ENCODE results near the gene UBE2N. TPM values are rescaled to one million over a fixed set of nuclear protein-coding genes. Genes with fewer than 3 reads are reported as not detected.

The UBE2N gene
- total and polyA plus RNA-seq, 2 experiments from 2014 or later, result 154 to 385 TPM

DNA sequence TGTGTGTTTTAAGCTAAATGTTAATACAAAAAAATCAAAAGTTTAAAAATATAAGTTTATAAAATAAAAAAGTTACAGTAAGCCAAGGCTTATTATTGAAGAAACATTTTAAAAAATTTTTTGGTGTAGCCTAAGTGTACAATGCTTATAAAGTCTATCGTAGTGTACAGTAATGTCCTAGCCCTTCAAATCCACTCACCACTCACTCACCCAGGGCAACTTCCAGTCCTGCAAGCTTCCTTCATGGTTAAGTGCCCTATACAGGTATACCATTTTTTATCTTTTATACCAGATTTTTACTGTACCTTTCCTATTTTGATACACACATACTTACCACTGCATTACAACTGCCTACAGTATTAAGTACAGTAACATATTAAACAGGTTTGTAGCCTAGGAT lies 11.9 kb downstream of the UBE2N start:
- H4K20me1 ChIP-seq (replicated peaks; ENCODE audit: insufficient read depth), result peaks cover 97% of the 10 kb centered on the region
- ATAC-seq, result no peak

More for the DNA sequence above, 11.9 kb downstream of the UBE2N start:
- peaks cover 2% of the 10 kb centered on the region for H3K27me3 Mint-ChIP-seq (ENCODE audit: insufficient read depth, low read depth, poor library complexity)
- H3K4me3 ChIP-seq, result no peak overlapping the region
- no peak overlapping the region for H3K4me3 Mint-ChIP-seq
- no peak for DNase-seq (ENCODE audit: low spot score)
- no peaks in the 10 kb centered on the region for H3F3A ChIP-seq (replicated peaks; ENCODE audit: low read depth)
- no peak overlapping the region for H2AFZ ChIP-seq
- no peak overlapping the region for H3K4me2 ChIP-seq
- no peaks in the 10 kb centered on the region for H3K27me3 ChIP-seq (ENCODE audit: insufficient read depth)
- TF ChIP-seq STAT1 (IDR thresholded peaks at IDR 0.05; ENCODE audit: unreplicated experiment) (no peak), NANOG (IDR thresholded peaks at IDR 0.05; ENCODE audit: borderline replicate concordance) (no peak), EZH2phosphoT487 (IDR thresholded peaks at IDR 0.05; ENCODE audit: unreplicated experiment) (no peak), POLR2AphosphoS5 (IDR thresholded peaks at IDR 0.05; ENCODE audit: low read depth) (no peak), CREB1 (CRISPR knock-in tag; IDR thresholded peaks at IDR 0.05; ENCODE audit: low read depth) (no peak), ZNF114 (CRISPR knock-in tag; IDR thresholded peaks at IDR 0.05) (no peak), ZNF331 (CRISPR knock-in tag; IDR thresholded peaks at IDR 0.05; ENCODE audit: low read depth) (no peak), JUNB (IDR thresholded peaks at IDR 0.05; ENCODE audit: unreplicated experiment) (no peak), EZH2 (IDR thresholded peaks at IDR 0.05; ENCODE audit: low read depth, unreplicated experiment) (no peak)
- TF ChIP-seq, protein P1, sequence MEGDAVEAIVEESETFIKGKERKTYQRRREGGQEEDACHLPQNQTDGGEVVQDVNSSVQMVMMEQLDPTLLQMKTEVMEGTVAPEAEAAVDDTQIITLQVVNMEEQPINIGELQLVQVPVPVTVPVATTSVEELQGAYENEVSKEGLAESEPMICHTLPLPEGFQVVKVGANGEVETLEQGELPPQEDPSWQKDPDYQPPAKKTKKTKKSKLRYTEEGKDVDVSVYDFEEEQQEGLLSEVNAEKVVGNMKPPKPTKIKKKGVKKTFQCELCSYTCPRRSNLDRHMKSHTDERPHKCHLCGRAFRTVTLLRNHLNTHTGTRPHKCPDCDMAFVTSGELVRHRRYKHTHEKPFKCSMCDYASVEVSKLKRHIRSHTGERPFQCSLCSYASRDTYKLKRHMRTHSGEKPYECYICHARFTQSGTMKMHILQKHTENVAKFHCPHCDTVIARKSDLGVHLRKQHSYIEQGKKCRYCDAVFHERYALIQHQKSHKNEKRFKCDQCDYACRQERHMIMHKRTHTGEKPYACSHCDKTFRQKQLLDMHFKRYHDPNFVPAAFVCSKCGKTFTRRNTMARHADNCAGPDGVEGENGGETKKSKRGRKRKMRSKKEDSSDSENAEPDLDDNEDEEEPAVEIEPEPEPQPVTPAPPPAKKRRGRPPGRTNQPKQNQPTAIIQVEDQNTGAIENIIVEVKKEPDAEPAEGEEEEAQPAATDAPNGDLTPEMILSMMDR (conservative IDR thresholded peaks at IDR 0.05; ENCODE audit: low read depth in 2 of 2), result no peak
- TF ChIP-seq, protein P2, sequence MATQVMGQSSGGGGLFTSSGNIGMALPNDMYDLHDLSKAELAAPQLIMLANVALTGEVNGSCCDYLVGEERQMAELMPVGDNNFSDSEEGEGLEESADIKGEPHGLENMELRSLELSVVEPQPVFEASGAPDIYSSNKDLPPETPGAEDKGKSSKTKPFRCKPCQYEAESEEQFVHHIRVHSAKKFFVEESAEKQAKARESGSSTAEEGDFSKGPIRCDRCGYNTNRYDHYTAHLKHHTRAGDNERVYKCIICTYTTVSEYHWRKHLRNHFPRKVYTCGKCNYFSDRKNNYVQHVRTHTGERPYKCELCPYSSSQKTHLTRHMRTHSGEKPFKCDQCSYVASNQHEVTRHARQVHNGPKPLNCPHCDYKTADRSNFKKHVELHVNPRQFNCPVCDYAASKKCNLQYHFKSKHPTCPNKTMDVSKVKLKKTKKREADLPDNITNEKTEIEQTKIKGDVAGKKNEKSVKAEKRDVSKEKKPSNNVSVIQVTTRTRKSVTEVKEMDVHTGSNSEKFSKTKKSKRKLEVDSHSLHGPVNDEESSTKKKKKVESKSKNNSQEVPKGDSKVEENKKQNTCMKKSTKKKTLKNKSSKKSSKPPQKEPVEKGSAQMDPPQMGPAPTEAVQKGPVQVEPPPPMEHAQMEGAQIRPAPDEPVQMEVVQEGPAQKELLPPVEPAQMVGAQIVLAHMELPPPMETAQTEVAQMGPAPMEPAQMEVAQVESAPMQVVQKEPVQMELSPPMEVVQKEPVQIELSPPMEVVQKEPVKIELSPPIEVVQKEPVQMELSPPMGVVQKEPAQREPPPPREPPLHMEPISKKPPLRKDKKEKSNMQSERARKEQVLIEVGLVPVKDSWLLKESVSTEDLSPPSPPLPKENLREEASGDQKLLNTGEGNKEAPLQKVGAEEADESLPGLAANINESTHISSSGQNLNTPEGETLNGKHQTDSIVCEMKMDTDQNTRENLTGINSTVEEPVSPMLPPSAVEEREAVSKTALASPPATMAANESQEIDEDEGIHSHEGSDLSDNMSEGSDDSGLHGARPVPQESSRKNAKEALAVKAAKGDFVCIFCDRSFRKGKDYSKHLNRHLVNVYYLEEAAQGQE (IDR thresholded peaks at IDR 0.05; ENCODE audit: unreplicated experiment), result no peak
- TF ChIP-seq, protein P3, sequence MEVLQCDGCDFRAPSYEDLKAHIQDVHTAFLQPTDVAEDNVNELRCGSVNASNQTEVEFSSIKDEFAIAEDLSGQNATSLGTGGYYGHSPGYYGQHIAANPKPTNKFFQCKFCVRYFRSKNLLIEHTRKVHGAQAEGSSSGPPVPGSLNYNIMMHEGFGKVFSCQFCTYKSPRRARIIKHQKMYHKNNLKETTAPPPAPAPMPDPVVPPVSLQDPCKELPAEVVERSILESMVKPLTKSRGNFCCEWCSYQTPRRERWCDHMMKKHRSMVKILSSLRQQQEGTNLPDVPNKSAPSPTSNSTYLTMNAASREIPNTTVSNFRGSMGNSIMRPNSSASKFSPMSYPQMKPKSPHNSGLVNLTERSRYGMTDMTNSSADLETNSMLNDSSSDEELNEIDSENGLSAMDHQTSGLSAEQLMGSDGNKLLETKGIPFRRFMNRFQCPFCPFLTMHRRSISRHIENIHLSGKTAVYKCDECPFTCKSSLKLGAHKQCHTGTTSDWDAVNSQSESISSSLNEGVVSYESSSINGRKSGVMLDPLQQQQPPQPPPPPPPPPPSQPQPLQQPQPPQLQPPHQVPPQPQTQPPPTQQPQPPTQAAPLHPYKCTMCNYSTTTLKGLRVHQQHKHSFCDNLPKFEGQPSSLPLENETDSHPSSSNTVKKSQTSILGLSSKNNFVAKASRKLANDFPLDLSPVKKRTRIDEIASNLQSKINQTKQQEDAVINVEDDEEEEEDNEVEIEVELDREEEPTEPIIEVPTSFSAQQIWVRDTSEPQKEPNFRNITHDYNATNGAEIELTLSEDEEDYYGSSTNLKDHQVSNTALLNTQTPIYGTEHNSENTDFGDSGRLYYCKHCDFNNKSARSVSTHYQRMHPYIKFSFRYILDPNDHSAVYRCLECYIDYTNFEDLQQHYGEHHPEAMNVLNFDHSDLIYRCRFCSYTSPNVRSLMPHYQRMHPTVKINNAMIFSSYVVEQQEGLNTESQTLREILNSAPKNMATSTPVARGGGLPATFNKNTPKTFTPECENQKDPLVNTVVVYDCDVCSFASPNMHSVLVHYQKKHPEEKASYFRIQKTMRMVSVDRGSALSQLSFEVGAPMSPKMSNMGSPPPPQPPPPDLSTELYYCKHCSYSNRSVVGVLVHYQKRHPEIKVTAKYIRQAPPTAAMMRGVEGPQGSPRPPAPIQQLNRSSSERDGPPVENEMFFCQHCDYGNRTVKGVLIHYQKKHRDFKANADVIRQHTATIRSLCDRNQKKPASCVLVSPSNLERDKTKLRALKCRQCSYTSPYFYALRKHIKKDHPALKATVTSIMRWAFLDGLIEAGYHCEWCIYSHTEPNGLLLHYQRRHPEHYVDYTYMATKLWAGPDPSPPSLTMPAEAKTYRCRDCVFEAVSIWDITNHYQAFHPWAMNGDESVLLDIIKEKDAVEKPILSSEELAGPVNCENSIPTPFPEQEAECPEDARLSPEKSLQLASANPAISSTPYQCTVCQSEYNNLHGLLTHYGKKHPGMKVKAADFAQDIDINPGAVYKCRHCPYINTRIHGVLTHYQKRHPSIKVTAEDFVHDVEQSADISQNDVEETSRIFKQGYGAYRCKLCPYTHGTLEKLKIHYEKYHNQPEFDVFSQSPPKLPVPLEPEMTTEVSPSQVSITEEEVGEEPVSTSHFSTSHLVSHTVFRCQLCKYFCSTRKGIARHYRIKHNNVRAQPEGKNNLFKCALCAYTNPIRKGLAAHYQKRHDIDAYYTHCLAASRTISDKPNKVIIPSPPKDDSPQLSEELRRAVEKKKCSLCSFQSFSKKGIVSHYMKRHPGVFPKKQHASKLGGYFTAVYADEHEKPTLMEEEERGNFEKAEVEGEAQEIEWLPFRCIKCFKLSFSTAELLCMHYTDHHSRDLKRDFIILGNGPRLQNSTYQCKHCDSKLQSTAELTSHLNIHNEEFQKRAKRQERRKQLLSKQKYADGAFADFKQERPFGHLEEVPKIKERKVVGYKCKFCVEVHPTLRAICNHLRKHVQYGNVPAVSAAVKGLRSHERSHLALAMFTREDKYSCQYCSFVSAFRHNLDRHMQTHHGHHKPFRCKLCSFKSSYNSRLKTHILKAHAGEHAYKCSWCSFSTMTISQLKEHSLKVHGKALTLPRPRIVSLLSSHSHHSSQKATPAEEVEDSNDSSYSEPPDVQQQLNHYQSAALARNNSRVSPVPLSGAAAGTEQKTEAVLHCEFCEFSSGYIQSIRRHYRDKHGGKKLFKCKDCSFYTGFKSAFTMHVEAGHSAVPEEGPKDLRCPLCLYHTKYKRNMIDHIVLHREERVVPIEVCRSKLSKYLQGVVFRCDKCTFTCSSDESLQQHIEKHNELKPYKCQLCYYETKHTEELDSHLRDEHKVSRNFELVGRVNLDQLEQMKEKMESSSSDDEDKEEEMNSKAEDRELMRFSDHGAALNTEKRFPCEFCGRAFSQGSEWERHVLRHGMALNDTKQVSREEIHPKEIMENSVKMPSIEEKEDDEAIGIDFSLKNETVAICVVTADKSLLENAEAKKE (CRISPR knock-in tag; IDR thresholded peaks at IDR 0.05), result no peak
- TF ChIP-seq, protein P4, sequence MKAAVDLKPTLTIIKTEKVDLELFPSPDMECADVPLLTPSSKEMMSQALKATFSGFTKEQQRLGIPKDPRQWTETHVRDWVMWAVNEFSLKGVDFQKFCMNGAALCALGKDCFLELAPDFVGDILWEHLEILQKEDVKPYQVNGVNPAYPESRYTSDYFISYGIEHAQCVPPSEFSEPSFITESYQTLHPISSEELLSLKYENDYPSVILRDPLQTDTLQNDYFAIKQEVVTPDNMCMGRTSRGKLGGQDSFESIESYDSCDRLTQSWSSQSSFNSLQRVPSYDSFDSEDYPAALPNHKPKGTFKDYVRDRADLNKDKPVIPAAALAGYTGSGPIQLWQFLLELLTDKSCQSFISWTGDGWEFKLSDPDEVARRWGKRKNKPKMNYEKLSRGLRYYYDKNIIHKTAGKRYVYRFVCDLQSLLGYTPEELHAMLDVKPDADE (IDR thresholded peaks at IDR 0.05), result no peak
- H3K36me3 ChIP-seq (ENCODE audit: insufficient read depth), result no peaks in the 10 kb centered on the region
- H3K9me3 Mint-ChIP-seq, result no peaks in the 10 kb centered on the region
- H3K4me1 ChIP-seq (ENCODE audit: insufficient read depth), result peaks cover 24% of the 10 kb centered on the region
- no peaks in the 10 kb centered on the region for H3K9me2 ChIP-seq (ENCODE audit: insufficient read depth)
- H3K27ac Mint-ChIP-seq, result no peak overlapping the region
- H3K36me3 Mint-ChIP-seq (ENCODE audit: low read depth), result peaks cover 2% of the 10 kb centered on the region; the same call in 1 of the 3 replicates
- H3K79me2 ChIP-seq (replicated peaks; ENCODE audit: insufficient read depth), result peaks cover 100% of the 10 kb centered on the region
- no peak overlapping the region; the same call in 1 of the 2 replicates for H3K27ac ChIP-seq (ENCODE audit: low read depth)
- peaks cover 36% of the 10 kb centered on the region for H3K4me1 Mint-ChIP-seq

Measured in GM23338 (cell line).